Umbilical cord (tissue), 2 donors: ENCODE data around the gene PDK2. TPM values are rescaled to one million over a fixed set of nuclear protein-coding genes. Genes with fewer than 3 reads are reported as not detected.

Experiments
- DNase-seq: peaks from one replicate; pipeline ENCODE4 v3.0.0-alpha.2; 2015; ENCODE audit warnings: low spot score
- total RNA-seq: library from RNA; depleted of rRNA; stranded (reverse); fragments of >200 nt; gene quantifications from one replicate; pipeline ENCODE4 v1.2.3, GENCODE V29; 2014; ENCODE audit warnings: low replicate concordance; ENCODE audit not compliant: insufficient read depth

The PDK2 gene
- total RNA-seq, 1 donor from 2014 or later: 37.6 TPM

DNA sequence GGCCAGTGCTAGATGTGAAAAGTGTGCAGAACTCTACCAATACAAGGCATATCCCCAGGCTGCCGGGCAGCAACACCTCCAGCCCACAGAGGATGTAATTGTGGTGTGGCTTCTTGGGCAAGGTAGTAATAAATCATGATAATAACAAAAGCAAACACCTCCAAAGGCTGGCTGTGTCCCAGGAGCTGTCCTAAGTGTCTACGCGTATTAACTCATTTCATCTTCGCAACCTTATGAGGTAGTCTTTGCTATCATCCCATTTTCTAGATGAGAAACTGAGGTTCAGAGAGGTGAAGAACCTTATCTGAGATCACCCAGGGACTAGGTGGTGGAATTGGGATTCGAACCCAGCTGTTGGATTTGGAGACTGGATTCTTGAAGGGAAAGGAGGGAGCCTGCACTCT, 5.3 kb downstream of the PDK2 start:
- no peak for DNase-seq

DNA sequence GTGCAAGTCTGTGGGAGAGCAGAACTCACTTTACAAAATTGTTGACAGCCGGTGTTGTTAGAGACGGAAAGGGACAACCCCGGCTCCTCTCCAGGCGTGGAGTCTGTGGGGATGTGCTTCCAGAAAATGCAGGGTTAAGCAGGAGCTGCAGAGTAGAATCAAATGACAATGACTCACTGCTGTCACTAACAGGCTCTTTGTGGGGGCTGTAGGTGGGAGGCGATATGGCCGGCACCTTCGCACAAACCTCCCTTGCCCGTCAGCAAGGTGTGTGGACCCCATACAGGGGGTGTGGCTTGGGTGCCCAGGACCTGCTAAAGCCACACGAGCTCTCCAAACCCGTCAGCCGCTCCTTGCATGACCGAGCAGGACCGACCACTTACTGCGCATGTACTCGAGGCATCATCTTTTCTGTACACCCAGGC, 5.8 kb downstream of the PDK2 start:
- DNase-seq: no peak

DNA sequence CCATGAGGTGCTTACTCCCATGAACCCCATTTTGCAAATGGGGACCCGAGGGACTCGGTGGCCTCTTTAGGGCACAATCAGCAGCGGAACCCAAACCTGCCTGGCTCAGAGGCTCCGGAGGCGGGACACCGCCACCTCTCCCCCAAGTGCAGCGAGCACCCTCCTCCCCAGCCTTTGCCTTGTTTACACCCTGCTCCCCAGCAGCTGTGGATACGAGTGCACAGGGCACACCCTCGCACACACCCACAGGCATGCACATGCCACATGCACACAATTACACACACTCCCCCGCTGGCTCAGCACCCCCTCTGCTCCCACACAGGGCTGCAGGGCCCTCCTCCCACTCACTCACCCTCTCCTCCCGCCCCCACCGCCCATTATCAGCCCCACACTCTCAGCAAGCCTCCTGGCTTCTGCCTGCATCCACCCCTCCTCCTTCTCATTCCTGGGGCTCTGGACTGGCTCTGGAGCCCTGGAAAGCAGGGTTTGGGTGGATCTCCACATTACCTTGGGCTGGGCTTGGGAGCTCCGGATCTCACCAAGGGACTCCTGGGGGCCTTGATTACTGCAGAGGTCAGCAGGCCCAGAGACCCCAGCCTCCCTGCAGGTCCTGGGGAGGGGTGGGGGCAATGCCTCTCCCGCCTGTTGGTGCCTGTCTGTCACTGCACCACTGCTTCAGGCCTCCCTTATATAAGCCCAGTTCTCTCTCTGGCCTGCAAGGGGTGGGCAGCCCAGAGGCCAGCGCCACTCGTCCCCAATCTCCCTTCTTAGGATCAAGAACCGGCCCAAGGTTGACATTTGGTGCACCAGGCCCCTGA, 6.4 kb downstream of the PDK2 start:
- DNase-seq: peak; percentile 84

GRCh38 chr17:50102164-50102991, 7.2 kb downstream of the PDK2 start:
- DNase-seq: no peak

GRCh38 chr17:50103252-50103651, 8.1 kb downstream of the PDK2 start:
- no peak for DNase-seq

- DNase-seq: no peak
These were observed 8.8 kb downstream of the PDK2 start for GRCh38 chr17:50103941-50104340.

GRCh38 chr17:50105811-50106210, 10.7 kb downstream of the PDK2 start:
- no peak for DNase-seq

GRCh38 chr17:50106393-50107131, 11.4 kb downstream of the PDK2 start:
- no peak for DNase-seq

DNA sequence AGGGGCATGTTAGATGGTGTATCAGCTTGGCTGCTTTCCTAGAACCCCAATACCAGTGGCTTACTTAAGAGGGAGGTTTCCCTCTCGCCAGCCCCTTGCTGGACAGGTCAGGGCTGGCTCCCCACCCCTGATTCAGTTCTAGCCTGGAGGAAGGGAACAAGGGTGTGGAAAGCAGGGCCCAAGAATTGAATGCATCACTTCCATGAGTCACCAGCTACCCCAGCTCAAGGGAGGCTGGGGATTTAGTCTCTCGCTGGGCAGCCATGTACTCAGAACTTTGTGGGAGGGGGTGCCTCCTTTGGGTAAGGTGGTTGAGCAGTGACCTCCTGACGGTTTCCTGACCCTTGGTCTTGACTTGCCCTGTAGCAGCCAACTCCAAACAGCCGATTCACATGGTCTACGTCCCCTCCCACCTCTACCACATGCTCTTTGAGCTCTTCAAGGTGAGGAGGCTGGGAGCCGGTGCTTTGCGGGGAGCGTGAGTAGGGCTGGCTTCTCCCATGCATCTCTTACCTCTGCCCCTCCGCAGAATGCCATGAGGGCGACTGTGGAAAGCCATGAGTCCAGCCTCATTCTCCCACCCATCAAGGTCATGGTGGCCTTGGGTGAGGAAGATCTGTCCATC, 12.8 kb downstream of the PDK2 start:
- DNase-seq: no peak

GRCh38 chr17:50108556-50108955, 13.4 kb downstream of the PDK2 start:
- DNase-seq: no peak

DNA sequence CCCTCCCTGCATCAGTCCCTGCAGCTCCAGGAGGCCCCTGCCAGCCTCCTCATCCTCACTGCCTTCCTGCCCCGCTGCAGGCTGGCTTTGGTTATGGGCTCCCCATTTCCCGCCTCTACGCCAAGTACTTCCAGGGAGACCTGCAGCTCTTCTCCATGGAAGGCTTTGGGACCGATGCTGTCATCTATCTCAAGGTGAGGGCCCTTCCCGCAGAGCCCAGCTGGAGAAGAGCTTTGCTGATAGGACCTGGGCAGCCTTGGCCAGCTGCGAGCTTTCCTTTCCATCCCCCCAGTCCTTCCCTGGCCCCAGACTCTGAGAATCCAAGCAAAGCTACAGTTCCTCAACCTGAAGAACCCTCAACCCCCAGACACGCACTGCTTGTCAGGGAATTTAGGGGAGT, 14.1 kb downstream of the PDK2 start:
- no peak for DNase-seq

DNA sequence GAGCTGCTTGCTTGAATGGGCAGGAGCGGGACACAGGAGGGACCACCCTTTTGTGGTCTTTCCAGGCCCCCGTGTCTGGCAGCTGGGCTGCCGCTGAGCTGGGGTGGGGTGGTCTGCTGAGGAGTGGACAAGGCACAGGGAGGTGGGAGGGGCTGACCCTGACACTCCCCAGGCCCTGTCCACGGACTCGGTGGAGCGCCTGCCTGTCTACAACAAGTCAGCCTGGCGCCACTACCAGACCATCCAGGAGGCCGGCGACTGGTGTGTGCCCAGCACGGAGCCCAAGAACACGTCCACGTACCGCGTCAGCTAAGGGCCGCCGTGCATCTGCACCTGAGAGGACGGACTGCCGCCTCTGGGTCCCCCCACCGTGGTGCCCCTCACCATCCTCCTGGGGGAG, 14.6 kb downstream of the PDK2 start:
- no peak for DNase-seq

- DNase-seq: no peak
These were observed 15.6 kb downstream of the PDK2 start for GRCh38 chr17:50110591-50111349.

GRCh38 chr17:50111673-50112655, 16.8 kb downstream of the PDK2 start:
- peak; percentile 50 for DNase-seq

GRCh38 chr17:50112694-50113093, 17.5 kb downstream of the PDK2 start:
- no peak for DNase-seq

- DNase-seq: no peak
These were observed 18.6 kb downstream of the PDK2 start for GRCh38 chr17:50113624-50114320.

DNA sequence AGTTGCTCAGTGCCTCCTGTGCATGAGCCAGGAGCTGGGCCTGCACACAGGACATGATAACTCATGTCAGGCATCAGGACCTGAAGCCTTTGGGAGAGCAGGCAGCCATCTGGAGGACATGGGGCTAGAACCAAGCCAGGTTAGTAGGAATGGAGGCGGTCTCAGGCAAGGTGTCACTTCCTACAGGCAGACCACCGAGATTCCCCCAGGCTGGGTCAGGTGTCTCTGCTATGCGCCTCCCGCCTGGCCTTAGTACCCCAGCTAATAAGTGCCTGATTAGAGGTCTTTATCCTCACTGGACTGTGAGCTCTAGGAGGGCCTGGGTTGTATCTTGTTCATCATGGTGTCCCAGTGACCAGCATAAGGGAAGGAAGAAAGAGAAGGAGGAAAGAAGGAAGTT, 19.2 kb downstream of the PDK2 start:
- DNase-seq: no peak

DNA sequence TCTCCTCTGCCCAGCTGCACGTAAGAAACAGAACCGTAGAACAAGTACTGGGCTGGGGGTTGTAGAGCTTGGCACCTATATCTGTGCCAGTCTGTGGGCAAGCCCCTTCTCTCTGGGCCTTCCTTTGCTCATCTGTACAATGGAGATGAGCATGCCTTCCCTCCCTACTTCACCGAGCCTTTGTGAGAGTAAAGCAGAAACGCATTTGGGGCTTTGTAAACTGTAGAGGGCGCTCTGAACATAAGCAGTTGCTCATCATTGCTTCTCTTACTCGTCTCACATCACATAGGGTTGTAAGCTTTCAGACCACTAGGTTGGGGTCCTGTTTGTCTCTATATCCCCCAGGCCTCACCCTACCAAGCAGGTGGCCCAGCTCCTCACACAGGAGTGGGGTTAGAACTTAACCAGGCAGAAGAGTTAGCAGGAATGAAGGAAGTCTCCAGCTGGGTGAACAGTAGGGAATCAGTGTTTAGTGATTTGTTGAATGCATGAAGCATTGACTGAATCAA, 19.8 kb downstream of the PDK2 start:
- DNase-seq: peak; percentile 57

DNA sequence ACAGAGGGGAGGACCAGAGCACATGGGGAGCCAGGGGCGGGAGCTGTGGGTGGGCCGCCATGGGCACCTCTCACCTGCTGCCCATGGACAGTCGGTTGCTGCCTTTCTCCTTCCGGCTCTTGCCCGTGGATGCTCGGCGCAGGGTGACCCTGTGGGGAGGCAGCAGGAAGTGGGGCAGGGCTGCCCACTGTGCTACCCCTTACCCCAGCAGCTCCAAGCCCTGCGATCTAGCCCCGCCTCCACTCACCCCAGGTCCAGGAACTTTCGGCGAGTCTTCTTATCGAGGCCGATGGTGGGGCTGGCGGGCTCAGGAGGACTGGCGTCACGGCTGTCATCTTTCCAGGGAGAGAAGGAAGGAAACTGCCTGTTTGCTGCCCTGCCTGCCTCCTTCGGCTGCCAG, 20.6 kb downstream of the PDK2 start:
- DNase-seq: no peak
